IPS-18c (cell line): ENCODE results near the gene ANKRD6.

Source experiments
- H3K4me3 ChIP-seq: 2 replicates; pipeline ENCODE4 v1.7.0; 2013; ENCODE audit warnings: low read depth, mild to moderate bottlenecking, low read length, moderate library complexity; ENCODE audit not compliant: insufficient read depth
- H3K9me3 ChIP-seq: one replicate; pipeline ENCODE4 v1.6.1; 2013; ENCODE audit warnings: mild to moderate bottlenecking, low read length, moderate library complexity; ENCODE audit not compliant: control insufficient read depth, insufficient read depth

The ANKRD6 gene

DNA sequence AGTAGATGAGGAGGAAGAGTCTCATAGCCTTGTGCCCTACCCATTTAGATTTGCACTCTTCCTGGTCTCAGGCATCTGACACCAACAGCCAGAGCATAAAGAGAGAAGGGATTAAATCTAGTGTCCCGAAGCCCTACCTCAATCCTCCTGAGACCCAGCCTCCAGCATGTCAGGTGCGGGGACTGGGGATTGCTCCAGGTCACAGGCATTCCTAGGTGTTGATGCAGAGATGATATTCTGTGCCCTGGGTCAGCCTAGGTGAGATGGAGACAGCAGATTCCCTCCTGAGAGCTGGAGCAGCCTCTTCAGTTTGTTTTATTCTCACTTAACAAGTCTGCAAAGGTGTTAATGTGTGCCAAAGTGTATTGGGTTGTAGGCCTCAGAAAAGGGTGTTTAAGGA, 89.8 kb downstream of the ANKRD6 start:
- Histone ChIP-seq H3K9me3 (no peaks in the 10 kb centered on the region), H3K4me3 (no peak overlapping the region)

- Histone ChIP-seq H3K4me3 (no peak overlapping the region), H3K9me3 (no peaks in the 10 kb centered on the region)
These were observed 93.0 kb downstream of the ANKRD6 start for GRCh38 chr6:89525786-89526562.

- Histone ChIP-seq H3K9me3 (no peaks in the 10 kb centered on the region), H3K4me3 (no peak overlapping the region)
These were observed 93.6 kb downstream of the ANKRD6 start for GRCh38 chr6:89526563-89526869.

- H3K9me3 ChIP-seq = no peaks in the 10 kb centered on the region
- H3K4me3 ChIP-seq = no peak overlapping the region
These were observed 94.7 kb downstream of the ANKRD6 start for GRCh38 chr6:89527634-89528033.

DNA sequence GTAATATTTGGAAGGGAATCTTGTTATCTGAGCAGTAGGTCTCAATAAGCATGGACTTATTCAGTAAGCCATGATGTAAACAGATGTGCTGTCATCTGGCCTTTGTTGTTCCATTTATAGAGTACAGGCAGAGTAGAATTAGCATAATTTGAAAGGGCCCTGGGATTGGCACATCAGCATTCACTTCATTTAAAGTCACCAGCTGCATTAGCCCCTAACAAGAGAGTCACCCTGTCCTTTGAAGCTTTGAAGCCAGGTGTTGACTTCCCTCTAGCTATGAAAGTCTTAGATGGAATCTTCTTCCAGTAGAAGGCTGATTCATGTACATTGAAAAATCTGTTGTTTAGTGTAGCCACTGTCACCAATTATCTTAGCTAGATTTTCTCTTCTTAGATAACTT, 95.9 kb downstream of the ANKRD6 start:
- H3K9me3 ChIP-seq = no peaks in the 10 kb centered on the region
- no peak overlapping the region for H3K4me3 ChIP-seq

DNA sequence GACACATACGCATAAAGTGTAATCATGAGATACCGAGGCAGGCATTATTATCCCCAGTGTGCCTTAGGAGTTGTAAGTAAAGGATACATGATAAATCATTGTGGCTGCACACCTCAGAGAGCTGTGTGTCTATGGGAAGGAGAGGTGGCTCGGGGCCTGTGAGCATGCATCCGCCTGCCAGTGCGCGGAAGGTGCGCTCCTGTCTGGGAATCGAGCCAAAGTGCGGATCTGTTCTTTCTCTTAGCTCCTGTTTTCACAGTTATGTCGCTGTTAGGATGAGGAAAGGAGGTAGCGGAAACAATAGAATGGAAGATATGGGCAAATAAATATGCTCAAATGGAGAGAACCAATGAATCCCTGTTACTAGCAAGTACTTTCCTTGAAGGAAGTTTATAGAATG, 98.0 kb downstream of the ANKRD6 start:
- H3K4me3 ChIP-seq = no peak overlapping the region
- no peaks in the 10 kb centered on the region for H3K9me3 ChIP-seq

DNA sequence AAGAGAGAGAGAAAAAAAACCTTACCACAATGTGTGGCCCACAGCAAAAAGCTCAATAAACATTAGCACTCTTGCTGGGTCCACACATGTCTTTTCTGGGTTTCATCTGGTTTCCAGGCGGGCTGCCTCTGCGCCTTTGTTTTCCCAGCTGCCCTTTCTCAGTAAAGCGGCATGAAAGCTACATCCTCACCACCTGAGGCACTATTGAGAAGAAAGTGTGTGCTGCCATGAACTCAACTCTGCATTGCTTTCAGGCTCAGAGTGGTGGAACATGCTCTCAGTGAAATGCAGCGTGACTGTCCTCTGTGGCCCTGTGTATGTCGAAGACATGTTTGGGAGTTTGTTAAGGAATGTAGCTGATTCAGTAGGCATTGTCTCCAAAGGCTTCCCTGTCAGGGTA, 103.3 kb downstream of the ANKRD6 start:
- Histone ChIP-seq H3K4me3 (no peak overlapping the region), H3K9me3 (no peaks in the 10 kb centered on the region)

GRCh38 chr6:89539779-89540178, 106.8 kb downstream of the ANKRD6 start:
- no peaks in the 10 kb centered on the region for H3K9me3 ChIP-seq
- H3K4me3 ChIP-seq = no peak overlapping the region

DNA sequence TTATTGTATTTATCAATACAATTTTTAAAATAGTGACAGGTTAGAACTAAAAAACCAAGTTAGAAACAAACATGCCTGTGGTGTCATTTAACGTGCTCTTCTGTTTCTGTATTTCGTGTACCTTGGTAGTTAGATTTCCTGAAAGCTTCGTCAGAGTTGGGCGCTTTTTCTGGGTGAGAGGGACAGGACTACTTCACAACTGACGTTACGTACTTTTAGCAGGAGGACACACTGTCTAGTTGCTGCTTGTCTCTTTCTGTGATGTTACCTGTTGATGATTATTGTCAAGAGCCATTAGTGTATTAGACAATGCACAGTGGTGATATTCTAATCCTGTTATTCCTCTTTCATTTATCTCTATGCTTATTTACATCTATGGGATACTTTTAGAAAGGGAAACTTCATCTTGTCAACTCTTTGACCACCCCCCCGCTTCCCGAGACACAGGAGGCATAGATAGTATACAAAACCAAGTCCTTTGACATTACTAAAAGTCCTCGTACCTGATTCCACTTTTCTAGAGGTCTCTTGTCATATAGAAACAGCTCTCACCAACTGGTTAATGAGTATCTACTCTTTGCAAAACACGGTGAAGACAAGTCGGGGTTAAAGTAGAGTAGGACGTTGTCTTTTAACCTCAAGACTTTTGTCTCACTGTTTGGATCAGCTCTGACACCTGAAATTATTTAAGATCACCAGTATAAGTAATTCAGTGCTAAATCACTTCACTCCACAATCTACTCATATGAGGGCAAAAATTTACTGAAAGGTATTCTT, 109.3 kb downstream of the ANKRD6 start:
- no peaks in the 10 kb centered on the region for H3K9me3 ChIP-seq
- no peak overlapping the region for H3K4me3 ChIP-seq

- Histone ChIP-seq H3K4me3 (no peak overlapping the region), H3K9me3 (no peaks in the 10 kb centered on the region)
These were observed 109.9 kb downstream of the ANKRD6 start for GRCh38 chr6:89542866-89543265.

- Histone ChIP-seq H3K9me3 (no peaks in the 10 kb centered on the region), H3K4me3 (no peak overlapping the region)
These were observed 114.3 kb downstream of the ANKRD6 start for GRCh38 chr6:89547281-89547680.

DNA sequence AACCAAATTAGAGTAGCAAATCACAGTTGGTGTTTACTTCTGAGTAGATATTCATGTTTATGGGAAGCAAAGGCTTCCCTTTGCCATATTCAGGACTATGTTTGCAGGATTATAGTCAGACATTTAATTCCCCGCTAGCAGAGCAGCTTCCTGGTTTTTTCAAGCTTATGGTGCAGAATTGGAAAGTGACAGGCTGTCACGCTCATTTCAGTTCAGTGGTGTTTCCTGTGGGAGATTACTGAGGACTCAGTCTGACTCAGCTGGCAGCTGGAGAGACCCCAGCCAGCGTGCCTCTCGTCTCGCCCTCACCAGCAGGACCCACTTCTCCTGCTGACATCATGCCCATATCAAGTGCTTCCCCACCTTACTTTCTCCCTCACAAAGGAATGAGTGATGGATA, 120.5 kb downstream of the ANKRD6 start:
- H3K4me3 ChIP-seq = no peak overlapping the region
- no peaks in the 10 kb centered on the region for H3K9me3 ChIP-seq

- no peaks in the 10 kb centered on the region for H3K9me3 ChIP-seq
- H3K4me3 ChIP-seq = no peak overlapping the region
These were observed 121.2 kb downstream of the ANKRD6 start for GRCh38 chr6:89554106-89554505.

DNA sequence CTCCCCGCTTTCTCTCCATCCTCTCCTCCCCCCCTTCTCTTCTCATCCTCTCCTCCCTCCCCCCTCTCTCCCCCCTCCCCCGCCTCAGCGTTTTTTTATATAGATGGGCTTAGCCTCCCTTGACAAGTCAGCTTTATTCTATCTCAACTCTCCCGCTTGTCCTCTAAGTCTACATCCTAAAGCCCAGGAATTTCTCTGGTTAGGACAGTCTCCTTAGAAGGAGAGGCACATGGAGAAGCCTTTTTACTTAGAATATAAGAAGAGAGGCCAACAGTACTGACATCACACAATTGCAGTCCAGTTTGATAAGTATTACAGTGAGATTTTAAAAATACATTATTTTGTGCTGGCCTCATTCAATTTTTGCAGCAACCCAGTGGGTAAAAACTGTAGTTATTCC, 122.1 kb downstream of the ANKRD6 start:
- no peak overlapping the region for H3K4me3 ChIP-seq
- H3K9me3 ChIP-seq = no peaks in the 10 kb centered on the region

DNA sequence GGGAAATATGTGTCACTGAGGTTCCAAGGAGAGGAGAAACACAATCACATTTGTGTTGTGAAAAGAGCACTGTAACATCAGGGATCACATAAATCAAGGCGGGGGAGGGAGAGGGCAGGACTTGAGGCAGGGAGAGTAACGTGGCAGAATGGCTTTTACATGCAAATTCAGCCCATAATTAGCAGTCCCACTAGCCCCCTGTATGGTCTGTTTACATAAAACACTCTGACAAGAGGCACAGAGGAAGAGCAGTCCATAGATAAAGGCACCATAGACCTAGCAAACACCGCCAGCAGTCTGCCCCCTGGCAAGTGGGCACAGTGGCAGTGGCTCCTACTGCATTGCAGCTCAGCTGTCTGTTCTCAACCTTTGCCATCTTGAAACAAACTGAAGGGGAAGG, 122.9 kb downstream of the ANKRD6 start:
- no peaks in the 10 kb centered on the region for H3K9me3 ChIP-seq
- H3K4me3 ChIP-seq = no peak overlapping the region

DNA sequence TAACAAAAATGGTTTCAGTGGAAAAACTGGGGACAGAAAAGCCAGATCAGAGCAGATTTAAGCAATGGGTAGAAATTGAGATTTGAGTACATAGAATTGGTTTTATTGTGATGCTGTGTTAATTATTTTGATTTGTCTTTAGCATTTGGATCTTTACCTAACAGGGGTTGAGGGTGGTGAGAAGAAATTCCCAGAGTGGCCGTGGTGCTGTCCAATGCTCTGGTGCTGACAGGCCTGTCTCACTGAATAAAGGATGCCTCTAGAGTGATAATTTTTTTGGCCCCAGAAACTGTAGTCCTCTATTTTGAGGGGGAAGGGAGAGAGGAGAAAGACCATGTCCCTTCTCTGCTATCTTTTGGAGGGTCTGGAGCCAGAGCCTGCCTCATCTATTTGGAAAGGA, 126.5 kb downstream of the ANKRD6 start:
- Histone ChIP-seq H3K9me3 (no peaks in the 10 kb centered on the region), H3K4me3 (no peak overlapping the region)

- Histone ChIP-seq H3K9me3 (no peaks in the 10 kb centered on the region), H3K4me3 (no peak overlapping the region)
These were observed 129.4 kb downstream of the ANKRD6 start for GRCh38 chr6:89562093-89562973.

GRCh38 chr6:89563866-89564265, 130.9 kb downstream of the ANKRD6 start:
- Histone ChIP-seq H3K9me3 (no peaks in the 10 kb centered on the region), H3K4me3 (no peak overlapping the region)
